Coronary artery (tissue), 2 donors: ENCODE measurements around the gene HINT3.

ENCODE experiments used
- DNase-seq: peaks from one replicate; pipeline ENCODE4 v3.0.0-alpha.2; 2017; ENCODE audit warnings: low spot score
- H3K27ac ChIP-seq, 2 donors: fragments of 200-600 bp; sonication (generic); one replicate each; pipeline ENCODE4 v1.5.1; 2016 to 2019
- H3K4me3 ChIP-seq: fragments of 200-600 bp; sonication (generic); 2 replicates; pipeline ENCODE4 v1.5.1; 2016; ENCODE audit warnings: mild to moderate bottlenecking, moderate library complexity
- TF ChIP-seq, protein P1 (sequence below): fragments of 200-600 bp; sonication (generic); IDR thresholded peaks from one replicate; pipeline ENCODE4 v1.5.1; 2019; ENCODE audit warnings: antibody characterized with exemption

Gene HINT3

DNA sequence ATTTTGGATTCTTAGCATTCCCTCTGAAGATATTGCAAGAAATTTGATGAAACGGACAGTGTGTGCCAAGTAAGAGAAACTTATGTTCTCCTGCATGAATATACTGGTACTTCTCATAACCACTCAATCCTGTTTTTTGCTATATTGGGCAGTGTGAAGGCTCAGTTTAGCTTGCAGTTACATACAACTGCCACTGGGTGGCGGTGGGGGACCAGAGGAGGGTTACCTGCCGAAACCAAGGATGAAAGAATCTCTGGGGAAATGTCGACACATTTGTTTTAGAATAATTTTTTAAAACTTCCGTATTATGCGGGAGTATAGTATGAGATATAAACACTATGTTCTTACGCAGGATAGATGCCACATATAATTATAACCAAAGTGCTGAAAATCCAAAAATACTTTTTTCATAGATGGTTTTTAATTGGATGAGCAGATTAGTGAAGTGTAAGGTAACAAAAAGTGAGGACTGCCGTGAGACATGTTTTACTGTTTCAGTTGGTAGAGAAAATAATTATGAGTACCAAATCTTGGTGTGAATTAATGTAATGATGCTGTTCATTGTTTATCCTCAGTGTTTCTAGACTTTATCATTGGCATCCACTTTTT lies 39.5 kb downstream of the HINT3 start:
- TF ChIP-seq, protein P1, sequence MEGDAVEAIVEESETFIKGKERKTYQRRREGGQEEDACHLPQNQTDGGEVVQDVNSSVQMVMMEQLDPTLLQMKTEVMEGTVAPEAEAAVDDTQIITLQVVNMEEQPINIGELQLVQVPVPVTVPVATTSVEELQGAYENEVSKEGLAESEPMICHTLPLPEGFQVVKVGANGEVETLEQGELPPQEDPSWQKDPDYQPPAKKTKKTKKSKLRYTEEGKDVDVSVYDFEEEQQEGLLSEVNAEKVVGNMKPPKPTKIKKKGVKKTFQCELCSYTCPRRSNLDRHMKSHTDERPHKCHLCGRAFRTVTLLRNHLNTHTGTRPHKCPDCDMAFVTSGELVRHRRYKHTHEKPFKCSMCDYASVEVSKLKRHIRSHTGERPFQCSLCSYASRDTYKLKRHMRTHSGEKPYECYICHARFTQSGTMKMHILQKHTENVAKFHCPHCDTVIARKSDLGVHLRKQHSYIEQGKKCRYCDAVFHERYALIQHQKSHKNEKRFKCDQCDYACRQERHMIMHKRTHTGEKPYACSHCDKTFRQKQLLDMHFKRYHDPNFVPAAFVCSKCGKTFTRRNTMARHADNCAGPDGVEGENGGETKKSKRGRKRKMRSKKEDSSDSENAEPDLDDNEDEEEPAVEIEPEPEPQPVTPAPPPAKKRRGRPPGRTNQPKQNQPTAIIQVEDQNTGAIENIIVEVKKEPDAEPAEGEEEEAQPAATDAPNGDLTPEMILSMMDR, result peak; percentile 75
- Histone ChIP-seq H3K27ac (no peak overlapping the region), H3K4me3 (no peak overlapping the region)
- no peak for DNase-seq

DNA sequence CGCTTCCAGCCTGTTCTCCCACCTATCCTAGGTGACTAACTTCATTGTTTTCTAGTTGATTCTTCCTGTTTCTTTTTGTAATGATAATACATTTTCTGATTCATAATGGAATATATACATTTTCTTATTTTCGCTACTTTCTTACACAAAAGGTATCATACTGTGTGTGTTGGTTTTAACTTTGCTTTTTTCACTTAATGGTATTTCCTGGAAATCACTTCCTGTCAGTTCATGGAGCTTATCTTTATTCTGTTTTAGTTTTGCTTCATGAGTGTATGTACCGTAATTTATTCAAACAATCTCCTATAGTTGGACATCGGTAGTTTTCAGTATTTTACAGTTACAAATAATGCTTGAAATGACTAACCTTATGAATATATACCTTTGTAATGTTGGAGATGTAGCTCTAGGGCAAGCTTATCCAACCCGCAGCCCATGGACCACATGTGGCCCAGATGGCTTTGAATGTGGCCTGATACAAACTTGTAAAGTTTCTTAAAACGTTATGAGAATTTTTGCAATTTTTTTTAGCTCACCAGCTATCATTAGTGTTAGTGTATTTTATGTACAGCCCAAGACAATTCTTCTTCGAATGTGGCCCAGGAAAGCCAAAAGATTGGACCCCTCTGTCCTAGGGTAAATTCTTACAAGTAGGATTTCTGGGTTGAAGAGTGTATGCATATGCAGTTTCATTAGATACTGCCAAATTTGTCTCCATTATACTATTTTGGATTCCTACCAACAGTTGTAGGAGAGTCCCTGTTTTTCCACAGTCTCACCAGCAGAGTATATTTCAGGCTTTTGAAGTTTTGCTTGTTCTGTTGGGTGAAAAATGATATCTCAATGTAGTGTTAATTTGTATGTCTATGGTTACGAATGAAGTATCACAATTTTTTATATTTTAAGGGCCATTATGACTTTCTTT lies 46.4 kb downstream of the HINT3 start:
- DNase-seq, result no peak
- no peak overlapping the region for H3K4me3 ChIP-seq
- TF ChIP-seq, protein P1, result no peak
- H3K27ac ChIP-seq, result no peak overlapping the region

DNA sequence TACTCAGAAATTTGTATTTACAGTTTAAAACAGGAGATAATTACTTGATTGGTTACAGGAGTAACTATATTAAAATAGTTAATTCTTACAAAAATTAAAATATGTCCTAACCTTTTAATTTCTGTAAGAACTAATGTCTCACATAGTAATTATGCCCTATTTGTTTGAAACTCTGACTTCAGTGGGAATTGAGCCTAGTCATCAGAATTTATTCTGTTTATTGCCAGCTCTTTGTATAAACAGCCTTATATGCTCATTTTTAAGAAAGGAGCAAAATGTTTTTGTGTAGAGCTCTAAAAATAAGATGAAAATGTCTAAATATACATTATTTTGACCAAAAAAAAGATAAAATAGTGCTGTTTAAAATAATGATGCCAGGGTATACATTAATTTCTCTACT lies 51.2 kb downstream of the HINT3 start:
- H3K4me3 ChIP-seq, result no peak overlapping the region
- TF ChIP-seq, protein P1, result no peak
- DNase-seq, result no peak
- H3K27ac ChIP-seq, result no peak overlapping the region

DNA sequence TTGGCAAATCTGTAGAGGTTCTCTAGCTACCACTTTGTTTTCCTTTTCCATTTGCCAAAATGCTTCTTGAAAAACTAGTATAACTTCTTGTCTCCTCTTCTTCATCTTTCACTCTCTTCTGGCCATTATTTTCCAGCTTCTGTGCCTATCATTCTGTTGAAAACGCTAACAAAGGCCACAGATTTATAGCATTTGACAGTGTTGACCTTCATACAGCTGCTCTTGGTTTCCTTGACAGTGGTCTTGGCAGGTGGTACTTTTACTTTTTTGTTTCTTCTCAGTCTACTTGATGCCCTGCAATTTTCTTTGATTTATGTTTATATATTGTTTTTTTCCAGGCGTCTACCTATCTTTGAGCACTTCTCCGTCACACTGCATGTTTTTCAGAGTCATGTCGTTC lies 53.5 kb downstream of the HINT3 start:
- H3K27ac ChIP-seq, result no peak overlapping the region
- TF ChIP-seq, protein P1, result no peak
- no peak overlapping the region for H3K4me3 ChIP-seq
- DNase-seq, result no peak

DNA sequence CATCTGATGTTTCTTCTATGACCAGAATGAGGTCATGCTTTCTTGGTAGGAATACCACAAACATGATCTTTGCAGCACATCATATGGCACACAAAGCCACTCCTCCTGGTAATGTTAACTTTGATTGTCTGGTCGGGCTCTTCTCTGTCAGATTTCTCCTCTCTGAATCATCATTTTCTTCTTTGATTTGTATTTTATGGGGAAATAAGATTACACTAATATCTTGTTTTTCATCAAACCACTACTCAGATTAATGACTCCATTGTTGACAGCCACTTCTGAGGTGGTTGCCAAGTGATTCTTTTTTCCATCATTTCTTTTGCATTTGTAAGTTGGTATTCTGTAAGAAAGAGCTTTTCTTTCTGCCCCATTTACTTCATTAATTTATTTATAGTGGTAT lies 59.3 kb downstream of the HINT3 start:
- TF ChIP-seq, protein P1, result no peak
- Histone ChIP-seq H3K4me3 (no peak overlapping the region), H3K27ac (no peak overlapping the region)
- no peak for DNase-seq

DNA sequence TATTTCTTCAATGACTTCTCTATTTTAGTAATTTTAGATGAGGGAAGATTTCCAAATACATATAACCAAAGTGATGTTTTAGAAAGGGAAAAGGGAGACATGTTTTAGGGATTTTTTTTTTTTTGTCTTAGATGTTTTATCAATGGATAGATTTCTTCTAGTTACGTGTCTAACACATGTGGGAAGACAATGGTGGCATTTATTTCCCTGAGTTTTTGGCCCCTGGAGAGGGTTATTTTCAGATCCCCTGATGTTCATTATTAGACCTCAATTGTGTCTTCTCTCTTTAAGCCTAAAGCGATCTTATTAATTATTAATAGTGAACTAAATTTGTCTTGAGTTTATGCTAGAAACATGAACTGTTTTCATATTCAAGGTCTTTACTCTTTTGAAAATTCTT lies 60.0 kb downstream of the HINT3 start:
- TF ChIP-seq, protein P1, result no peak
- Histone ChIP-seq H3K27ac (no peak overlapping the region), H3K4me3 (no peak overlapping the region)
- DNase-seq, result no peak

DNA sequence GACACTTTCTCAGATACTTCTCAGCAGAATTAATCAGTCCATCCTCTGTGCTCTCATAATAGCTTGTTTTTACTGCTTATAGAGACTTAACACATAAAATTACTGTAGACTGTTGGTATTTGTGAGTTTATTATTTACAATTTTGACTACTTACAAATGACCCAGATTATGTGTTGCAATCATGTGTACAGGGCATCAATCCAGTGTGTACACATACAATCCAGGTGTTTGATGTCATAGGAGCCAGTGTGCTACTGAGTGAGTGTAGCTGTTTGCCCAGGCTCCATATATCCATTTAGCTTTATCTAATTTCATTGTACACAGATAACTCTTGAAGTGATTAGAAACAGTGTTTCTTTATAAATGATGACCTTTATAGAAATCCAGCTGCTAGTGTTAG lies 61.1 kb downstream of the HINT3 start:
- no peak overlapping the region for H3K27ac ChIP-seq
- TF ChIP-seq, protein P1, result no peak
- H3K4me3 ChIP-seq, result no peak overlapping the region
- no peak for DNase-seq
